ENCODE measurements around the gene MEI1.
"Not testable (repeated sequence)": the region's sequence is repeated elsewhere in the genome, so short reads cannot be mapped to it uniquely, and the experiment has no call there.

Gene MEI1, protein sequence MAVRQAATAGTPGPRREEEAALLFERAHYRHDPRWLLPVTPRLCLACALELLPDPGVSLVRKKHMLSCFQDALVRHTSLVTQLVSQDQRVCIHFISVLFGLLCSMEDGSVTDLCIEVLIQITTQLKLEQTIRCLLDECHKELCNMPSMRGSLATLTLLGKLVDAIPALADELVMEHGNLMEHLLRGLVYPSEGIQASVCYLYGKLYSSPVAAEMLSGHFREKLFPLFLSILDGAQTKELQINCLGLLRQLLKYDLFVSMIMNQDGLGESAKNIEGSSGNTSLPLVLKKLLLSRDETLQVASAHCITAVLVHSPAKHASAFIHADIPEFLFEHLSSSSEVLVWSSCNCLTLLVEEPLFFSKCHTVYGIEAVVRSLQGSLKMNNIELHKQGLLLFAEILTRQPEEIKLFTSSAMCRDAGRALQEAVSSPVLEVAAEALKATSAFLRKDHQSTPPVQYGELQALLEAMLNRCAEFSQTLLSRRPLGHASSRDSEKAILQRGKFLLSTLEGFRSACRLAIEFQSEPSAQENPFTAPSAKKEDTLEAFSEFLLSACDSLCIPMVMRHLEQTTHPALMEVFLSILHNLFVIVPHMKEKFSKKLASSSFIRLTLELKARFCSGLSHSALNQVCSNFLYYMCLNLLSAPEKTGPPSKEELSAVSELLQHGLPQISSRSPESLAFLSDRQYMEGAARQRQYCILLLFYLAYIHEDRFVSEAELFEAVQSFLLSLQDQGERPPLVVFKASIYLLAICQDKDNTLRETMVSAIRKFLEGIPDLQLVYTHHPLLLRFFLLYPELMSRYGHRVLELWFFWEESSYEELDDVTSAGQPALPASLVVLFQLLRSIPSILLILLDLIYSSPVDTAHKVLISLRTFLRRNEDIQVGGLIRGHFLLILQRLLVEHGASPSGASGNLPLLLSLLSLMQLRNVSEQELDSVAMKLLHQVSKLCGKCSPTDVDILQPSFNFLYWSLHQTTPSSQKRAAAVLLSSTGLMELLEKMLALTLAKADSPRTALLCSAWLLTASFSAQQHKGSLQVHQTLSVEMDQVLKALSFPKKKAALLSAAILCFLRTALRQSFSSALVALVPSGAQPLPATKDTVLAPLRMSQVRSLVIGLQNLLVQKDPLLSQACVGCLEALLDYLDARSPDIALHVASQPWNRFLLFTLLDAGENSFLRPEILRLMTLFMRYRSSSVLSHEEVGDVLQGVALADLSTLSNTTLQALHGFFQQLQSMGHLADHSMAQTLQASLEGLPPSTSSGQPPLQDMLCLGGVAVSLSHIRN

DNA sequence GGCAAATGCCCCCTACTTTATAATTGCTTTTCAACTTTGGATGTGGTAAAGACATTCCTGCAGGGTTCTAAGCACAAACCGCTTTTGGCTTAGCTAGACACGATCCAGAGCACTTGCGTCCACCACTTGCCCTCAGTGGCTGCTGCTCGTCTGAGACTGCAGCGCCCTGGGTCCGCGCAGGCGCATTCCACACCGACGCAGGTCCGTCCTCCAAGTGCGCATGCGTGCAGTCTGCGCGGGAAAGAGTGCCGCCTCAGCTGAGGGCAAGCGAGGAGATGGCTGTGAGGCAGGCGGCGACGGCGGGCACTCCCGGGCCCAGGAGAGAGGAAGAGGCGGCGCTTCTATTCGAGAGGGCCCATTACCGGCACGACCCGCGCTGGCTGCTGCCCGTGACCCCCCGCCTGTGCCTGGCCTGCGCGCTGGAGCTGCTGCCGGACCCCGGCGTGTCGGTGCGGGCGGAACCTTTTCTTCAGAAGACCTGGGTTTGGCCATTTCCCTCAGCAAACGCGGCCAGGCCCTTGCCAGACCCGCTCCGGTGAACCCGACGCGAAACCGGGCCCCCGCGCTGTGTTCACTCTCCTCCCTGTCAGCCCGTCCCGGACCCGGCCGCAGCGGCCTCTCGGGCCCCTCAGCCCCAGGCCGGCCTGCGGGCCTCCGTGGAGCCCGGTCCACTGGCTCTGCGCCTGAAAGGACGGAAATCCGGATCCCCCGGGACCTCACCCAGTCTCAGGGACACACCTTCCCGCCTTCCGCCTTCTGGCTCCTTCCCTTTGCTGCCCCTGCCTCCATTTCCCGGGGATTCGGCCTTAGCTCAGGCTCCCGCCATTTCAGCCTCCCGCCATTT, at the start of gene MEI1:
Gene MEI1 (plus strand): TSS at position 240 of the 844 bp plus-strand sequence. CDS start 36 bp downstream, at position 276.
- peak; percentile 92 for DNase-seq

DNA sequence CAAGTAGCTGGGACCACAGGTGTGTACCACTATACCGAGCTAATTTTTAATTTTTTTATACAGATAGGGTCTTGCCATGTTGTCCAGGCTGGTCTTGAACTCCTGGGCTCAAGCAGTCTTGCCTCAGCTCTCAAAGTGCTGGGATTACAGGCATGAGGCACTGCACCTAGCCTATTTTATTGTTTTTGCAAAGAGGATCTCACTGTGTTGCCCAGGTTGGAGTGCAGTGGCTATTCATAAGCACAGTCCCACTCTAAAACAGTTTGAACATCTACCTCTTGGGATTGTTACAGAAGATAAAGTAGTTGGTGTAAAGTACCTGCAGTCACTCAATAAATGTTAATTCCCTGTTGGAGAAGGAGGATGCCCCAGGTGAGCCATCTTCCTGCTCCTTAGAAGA, 49.1 kb upstream of the MEI1 start:
- no peak for DNase-seq

DNA sequence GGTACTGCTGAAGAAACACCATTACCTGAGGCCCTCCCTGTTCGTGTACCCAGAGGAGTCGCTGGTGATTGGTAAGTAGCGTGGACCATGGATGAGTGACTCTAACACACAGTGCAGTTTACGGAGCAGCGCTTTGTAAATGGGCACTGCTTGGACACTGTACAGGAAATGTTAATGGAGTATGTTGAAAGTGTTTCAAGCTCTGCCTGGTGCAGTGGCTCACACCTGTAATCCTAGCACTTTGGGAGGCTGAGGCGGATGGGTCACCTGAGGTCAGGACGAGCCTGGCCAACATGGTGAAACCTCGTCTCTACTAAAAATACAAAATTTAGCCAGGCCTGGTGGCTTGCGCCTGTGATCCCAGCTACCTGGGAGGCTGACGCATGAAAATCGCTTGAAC, 48.5 kb upstream of the MEI1 start:
- DNase-seq: no peak

DNA sequence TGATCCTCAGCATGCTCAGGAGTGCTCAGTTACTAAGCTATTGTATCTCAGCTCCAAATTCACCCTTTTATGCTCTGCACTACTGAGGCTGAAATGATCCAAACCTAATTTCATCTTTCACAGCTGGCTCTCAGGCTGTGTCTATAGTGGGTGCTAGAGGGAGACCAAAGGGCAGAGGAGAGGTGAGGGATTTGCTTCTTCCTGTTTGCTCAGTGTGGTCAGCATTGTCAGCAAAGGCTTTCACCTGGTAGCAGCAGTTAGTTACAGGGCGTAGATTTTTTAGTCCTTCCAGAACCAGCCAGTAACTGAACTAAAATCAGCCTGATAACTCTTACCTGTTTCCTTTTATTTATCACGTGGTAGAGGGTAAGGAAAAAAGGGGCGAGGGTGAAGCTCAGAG, 45.0 kb upstream of the MEI1 start:
- no peak for DNase-seq

DNA sequence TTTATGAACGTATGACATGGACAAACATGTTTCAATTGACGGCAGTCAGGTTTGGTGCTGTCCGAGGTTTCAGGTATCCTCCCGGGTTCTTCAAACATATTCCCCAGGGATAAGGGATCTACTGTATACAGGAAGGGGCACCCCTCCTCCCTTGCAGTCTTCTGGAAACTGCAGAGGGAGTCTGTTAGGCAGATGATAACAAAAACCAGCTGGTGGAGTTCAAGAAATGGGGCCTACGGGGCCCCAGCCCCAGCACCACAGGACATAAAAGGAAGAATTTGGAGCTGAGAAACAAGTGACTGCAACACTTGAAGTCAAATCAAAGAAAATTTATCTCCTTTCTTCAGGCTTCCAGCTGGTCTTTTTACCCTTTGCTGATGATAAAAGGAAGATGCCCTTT, 42.7 kb upstream of the MEI1 start:
- DNase-seq: no peak

DNA sequence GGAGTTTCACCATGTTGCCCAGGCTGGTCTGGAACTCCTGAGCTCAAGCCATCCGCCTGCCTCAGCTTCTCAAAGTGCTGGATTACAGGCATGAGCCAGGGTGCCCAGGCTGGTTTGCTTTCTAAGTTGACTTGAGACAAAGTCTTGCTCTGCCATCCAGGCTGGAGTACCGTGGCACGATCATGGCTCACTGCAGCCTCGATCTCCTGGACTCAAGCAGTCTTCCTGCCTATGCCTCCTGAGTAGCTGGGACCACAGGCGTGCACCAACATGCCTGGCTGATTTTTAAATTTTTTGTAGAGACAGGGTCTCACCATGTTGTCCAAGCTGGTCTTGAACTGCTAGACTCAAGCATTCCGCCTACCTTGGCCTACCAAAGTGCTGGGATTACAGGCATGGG, 41.6 kb upstream of the MEI1 start:
- DNase-seq: no peak

DNA sequence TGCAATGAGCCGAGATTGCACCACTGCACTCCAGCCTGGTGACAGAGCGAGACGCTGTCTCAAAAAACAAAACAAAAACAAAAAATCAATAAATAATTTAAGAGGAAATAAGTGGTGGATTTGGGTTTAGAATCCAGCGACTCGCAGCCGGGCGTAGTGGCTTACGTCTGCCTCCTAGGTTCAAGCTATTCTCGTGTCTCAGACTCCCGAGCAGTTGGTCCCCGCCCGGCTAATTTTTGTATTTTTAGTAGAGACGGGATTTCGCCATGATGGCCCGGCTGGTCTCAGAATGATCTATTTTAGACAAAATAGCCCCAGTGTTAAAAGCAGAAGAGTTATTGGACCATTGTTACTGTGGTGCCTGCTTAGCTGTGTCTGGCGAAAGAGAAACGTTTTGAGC, 40.4 kb upstream of the MEI1 start:
- no peak for DNase-seq

DNA sequence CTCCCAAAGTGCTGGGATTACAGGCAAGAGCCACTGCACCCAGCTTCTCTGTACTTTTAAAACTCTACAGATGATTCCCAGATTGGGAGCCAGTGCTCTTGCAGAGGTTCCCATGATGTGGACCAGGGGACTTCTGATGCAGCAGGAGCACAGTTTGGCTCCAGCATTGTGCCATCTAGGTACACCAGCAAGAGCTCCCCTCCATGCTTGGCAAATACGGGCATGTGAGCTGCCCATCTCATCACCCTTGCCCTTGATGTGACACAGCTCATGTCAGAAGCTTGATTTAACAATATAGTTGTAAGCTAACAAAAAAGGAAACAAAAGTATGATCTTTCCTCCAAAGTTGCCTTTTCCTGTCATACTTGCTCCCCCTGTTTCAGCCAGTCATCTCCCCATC, 39.4 kb upstream of the MEI1 start:
- no peak for DNase-seq

DNA sequence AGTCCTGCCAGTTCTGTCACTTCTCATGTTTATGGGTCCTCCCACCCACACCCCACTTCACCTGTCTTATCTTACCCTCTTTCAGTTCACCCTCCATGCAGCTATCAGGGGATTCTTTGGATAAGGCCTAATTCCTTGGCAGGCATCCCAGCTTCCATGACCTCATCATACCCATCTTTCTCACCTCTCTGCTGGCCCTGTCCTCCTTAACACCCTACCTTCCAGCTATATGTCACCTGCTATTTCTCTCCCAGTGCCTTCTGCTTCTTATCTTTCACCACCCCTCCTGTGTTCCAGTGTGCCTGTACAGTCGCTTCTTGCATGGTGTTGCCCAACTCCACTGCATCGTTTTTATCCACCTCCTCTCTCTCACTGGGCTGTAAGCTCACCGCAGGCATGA, 38.9 kb upstream of the MEI1 start:
- no peak for DNase-seq

DNA sequence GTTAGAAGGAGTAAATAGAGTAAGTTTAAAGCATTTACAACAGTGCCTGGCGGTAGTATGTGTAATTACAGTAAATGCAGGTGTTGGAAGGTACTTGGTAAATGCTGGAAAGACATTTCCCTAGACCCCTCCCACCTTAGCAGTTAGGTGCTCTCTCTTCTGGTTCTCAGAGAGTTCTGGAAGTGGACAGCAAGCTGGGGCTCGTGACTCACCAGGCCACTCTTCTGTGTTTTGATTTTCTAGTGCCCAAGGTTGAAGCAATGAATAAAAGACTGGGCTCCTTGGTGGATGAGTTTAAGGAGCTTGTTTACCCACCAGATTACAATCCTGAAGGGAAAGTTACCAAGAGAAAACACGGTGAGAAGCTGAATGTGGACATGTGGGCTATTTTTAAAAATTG, 38.2 kb upstream of the MEI1 start:
- no peak for DNase-seq

DNA sequence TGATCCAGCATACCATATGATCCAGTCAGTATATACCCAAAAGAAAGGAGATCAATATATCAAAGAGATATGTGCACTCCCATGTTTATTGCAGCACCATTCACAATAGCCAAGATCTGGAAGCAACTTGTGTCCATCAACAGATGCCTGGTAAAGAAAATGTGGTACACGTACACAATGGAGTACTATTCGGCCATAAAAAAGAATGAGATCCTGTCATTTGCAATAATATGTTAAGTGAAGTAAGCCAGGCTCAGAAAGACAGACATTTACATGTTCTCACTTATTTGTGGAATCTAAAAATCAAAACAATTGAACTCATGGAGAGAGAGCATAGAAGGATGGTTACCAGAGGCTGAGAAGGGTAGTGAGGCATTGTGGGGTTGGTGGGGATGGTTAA, 37.6 kb upstream of the MEI1 start:
- DNase-seq: no peak

DNA sequence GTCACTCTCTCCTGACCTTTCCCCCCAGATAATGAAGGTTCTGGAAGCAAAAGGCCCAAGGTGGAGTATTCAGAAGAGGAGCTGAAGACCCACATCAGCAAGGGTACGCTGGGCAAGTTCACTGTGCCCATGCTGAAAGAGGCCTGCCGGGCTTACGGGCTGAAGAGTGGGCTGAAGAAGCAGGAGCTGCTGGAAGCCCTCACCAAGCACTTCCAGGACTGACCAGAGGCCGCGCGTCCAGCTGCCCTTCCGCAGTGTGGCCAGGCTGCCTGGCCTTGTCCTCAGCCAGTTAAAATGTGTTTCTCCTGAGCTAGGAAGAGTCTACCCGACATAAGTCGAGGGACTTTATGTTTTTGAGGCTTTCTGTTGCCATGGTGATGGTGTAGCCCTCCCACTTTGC, 35.7 kb upstream of the MEI1 start:
- DNase-seq: not testable (repeated sequence)

DNA sequence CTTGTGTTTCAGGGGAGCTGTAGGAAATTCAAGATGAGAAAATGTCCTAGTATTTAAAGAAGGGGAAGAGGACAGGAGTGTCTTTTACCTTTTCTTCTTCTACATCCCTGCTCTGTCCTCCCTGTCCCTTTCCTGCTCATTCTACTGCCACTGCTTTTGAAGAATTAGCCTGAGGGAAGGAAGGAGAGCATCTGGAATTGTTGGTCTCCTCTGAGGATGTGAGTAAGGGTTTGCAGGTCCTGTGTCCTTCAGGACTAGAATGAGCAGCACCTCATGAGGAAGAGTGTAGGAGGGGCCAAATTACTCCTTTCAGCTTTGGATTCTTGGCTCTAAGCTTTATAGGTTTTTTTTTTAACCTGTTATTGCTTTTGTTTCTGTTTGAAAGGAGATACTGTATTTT, 34.8 kb upstream of the MEI1 start:
- no peak for DNase-seq

DNA sequence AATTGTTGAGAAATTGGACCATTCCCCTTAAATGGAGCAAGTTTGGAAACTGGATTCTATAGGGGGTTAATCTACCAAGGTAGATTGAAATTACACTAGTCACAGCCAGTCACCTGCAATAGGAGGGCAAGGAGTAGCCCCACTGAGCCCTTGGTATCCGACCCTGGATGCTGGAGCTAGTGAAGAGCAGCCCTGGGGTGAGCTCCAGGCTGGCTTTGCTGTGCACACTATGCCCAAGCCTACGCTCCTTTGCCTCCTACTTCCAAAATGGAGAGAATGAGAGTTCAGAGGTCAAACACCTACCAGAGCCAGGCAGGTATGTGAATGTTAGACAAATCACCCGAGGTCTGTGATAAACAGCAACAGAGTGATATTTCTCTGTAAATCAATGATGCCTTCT, 34.4 kb upstream of the MEI1 start:
- DNase-seq: no peak

DNA sequence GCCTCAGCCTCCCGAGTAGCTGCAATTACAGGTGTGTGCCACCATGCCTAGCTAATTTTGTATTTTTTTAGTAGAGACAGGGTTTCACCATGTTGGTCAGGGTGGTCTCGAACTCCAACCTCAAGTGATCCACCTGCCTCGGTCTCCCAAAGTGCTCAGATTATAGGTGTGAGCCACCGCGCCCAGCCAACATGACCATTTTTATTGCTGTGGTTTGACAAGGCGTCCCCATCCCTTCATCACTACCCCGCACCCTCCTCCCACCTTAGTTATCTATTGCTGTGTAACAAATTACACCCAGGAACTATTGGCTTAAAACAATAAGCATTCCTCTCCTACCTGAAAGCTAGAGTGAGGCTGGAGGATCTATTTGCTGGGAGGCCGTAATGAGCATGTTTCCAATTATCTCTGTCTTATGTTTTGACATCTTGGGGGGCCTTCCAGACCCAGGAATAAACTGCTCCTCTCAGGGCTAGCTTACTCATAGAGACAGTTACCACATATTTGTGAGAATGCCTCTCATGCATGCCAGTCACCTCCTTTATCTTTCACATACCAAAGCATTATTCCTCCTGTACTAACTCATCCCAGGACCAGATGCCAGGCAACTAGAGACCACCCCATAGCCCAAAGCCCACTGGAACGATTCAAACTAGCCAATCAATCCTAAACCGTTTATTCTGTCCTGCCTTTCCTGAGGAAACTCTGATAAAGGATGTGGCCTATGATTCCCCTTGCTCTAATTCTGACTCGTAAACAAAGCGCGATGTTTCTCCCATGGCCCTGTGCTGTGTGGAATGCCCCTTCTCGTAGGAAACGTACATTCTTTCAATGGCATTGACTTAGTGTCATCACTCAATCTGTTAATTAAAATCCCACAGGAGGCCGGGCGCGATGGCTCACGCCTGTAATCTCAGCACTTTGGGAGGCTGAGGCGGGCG, 30.1 kb upstream of the MEI1 start:
- DNase-seq: no peak

DNA sequence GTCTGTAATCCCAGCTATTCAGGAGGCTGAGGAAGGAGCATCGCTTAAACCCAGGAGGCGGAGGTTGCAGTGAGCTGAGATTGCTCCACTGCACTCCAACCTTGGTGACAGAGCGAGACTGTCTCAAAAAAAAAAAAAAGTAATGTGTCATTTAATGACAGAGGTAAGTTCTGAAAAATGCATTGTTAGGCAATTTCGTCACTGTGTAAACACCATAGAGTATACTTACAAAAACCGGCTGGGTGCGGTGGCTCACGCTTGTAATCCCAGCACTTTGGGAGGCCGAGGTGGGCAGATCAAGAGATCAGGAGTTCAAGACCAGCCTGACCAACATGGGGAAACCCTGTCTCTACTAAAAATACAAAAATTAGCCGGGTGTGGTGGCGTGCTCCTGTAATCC, 27.2 kb upstream of the MEI1 start:
- DNase-seq: not testable (repeated sequence)

DNA sequence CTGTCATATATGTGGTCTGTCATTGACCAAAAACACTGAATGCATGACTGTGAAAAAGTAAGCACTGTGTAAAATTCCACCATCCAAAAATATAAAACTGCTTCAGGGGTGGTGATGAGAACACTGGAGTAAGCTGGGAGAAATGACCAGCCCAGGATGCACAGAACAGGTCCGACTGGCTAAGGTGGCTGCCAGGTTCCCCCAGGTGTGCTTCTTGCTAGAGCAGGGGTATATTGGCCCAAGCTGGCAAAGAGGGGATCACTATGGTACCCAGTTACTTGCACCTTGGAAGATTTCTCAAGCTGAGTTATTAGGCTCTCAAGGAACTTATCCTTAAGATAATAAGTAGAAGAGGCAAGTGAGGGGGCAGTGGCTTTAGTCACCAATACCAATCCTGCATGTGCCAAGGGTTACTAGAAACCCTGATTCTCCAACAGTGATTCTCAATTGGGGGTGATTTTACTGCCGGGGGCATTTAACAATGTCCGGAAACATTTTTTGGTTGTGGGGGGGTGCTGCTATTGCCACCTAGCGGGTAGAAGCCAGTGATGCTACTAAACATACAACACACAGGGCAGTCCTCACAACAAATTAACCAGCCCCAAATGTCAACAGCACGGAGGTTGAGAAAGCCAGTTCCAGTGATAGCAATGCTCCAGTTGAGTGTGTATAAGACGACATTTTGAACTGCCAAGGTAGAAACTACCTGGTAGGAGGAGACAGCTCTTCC, 26.4 kb upstream of the MEI1 start:
- peak; percentile 29 for DNase-seq

DNA sequence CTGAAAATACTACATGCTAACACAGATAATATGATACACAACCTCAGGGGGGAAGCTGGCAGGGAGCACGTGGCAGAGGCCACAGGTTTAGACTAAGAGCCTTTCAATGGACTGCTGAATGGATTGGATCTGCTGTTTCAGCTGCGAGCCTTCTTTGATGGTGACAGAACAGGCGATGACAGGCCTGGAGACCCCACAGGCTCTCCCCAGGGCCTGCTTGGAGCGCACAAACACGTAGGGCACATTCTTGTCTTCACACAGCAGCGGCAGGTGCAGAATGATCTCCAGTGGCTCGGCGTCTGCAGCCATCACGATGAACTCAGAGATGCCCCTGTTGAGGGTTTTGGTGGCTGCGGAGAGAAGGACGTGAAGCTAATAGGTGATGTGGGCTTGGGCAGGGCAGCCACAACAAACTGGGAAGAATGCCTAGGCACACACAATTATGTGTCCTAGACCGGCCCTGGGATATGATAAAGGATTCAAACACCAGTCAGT, 24.4 kb upstream of the MEI1 start:
- no peak for DNase-seq

DNA sequence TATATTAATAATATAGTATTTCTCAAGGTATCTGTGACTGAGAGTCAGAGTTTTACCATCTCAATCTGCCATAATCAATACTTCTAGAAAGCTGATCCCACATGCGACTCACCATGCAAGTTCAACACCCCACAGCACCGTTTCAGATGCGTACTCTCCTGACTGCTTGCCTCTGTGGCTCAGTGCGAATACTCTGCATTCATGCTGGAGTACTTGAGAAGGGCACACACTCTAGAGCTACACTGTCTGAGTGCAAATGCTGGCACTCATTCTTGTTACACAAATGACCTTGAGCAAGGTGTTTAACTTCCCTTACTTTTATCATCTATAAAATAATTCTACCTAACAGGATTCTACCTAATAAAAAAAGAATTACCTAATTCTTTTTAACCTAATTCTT, 23.2 kb upstream of the MEI1 start:
- no peak for DNase-seq

DNA sequence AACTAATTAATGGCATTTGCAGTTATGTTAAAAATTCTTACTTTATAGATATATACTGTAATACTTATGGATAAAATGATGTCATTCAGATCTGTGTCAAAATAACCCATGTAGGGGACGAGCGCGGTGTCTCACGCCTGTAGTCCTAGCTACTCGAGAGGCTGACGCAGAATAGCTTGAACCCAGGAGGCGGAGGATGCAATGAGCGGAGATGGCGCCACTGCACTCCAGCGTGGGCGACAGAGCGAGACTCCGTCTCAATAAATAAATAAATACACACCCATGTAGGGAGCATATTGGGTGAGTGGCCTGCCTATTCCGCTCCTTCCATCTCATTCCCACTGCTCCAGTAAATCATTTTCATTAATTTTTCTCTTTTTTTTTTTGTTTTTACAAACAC, 17.7 kb upstream of the MEI1 start:
- peak; percentile 41 for DNase-seq
